Measurements from ENCODE around the gene DCC.

DNA sequence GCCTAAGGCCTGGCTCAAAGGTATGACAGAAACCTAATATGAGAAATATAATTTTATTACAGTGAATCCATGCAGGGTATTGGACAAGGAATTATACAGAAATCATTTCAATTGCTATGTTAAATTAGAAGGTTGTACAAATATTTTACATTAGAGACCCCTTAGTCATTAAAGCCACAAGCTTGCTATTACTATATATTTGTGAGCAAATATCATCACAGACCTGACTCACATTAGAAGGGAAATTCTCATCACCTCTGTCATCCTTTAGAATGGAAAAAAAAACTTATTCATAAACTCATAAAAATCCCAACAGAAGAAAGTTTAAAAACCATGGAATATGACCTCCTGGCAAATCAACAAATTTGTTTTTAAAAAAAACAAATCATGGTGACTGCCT, 277.9 kb downstream of the DCC start:
- TF ChIP-seq, protein P1, sequence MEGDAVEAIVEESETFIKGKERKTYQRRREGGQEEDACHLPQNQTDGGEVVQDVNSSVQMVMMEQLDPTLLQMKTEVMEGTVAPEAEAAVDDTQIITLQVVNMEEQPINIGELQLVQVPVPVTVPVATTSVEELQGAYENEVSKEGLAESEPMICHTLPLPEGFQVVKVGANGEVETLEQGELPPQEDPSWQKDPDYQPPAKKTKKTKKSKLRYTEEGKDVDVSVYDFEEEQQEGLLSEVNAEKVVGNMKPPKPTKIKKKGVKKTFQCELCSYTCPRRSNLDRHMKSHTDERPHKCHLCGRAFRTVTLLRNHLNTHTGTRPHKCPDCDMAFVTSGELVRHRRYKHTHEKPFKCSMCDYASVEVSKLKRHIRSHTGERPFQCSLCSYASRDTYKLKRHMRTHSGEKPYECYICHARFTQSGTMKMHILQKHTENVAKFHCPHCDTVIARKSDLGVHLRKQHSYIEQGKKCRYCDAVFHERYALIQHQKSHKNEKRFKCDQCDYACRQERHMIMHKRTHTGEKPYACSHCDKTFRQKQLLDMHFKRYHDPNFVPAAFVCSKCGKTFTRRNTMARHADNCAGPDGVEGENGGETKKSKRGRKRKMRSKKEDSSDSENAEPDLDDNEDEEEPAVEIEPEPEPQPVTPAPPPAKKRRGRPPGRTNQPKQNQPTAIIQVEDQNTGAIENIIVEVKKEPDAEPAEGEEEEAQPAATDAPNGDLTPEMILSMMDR (IDR thresholded peaks at IDR 0.05) = no peak
- no peak for TF ChIP-seq POLR2A (IDR thresholded peaks at IDR 0.05)
